ENCODE measurements around the gene CAPS. TPM values are rescaled to one million over a fixed set of nuclear protein-coding genes. Genes with fewer than 3 reads are reported as not detected.
A peak's percentile ranks its signal among the peaks of the same experiment; 100 is the strongest.

CAPS gene
- total RNA-seq, 2 donors from 2014 or later = 18.7 to 38.6 TPM

GRCh38 chr19:5932609-5933262 is 18.7 kb downstream of the CAPS start:
- Histone ChIP-seq H3K27me3 (no peaks in the 10 kb centered on the region), H3K4me3 (no peak overlapping the region), H3K4me1 (peaks cover 21% of the 10 kb centered on the region), H3K27ac (no peak overlapping the region), H3K36me3 (replicated peaks in 1 of 2; ENCODE audit: insufficient read depth in 1 of 2, low read depth in 2 of 2) (peaks cover 6 to 25% of the 10 kb centered on the region in 2 donors), H3K9me3 (no peaks in the 10 kb centered on the region)
- TF ChIP-seq, protein P1, sequence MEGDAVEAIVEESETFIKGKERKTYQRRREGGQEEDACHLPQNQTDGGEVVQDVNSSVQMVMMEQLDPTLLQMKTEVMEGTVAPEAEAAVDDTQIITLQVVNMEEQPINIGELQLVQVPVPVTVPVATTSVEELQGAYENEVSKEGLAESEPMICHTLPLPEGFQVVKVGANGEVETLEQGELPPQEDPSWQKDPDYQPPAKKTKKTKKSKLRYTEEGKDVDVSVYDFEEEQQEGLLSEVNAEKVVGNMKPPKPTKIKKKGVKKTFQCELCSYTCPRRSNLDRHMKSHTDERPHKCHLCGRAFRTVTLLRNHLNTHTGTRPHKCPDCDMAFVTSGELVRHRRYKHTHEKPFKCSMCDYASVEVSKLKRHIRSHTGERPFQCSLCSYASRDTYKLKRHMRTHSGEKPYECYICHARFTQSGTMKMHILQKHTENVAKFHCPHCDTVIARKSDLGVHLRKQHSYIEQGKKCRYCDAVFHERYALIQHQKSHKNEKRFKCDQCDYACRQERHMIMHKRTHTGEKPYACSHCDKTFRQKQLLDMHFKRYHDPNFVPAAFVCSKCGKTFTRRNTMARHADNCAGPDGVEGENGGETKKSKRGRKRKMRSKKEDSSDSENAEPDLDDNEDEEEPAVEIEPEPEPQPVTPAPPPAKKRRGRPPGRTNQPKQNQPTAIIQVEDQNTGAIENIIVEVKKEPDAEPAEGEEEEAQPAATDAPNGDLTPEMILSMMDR (IDR thresholded peaks at IDR 0.05) = no peak
- no peak for TF ChIP-seq POLR2A (IDR thresholded peaks at IDR 0.05)
- intact Hi-C loops (cut with DNase I) = no loop called here
- 92% methylated on average over 14 to 21 of the region's 21 CpGs for WGBS, 2 donors
- DNase-seq = no peak
- no peak for ATAC-seq

GRCh38 chr19:5933391-5934068 is 19.5 kb downstream of the CAPS start:
- Histone ChIP-seq H3K27me3 (no peaks in the 10 kb centered on the region), H3K36me3 (replicated peaks in 1 of 2; ENCODE audit: insufficient read depth in 1 of 2, low read depth in 2 of 2) (peaks cover 6 to 18% of the 10 kb centered on the region in 2 donors), H3K9me3 (no peaks in the 10 kb centered on the region), H3K4me3 (no peak overlapping the region), H3K27ac (no peak overlapping the region), H3K4me1 (peaks cover 21% of the 10 kb centered on the region)
- intact Hi-C loops (cut with DNase I) = no loop called here
- ATAC-seq (no peak), DNase-seq (no peak)
- WGBS, 2 donors = 88 to 89% methylated on average over 9 to 20 of the region's 20 CpGs
- TF ChIP-seq, protein P1 (IDR thresholded peaks at IDR 0.05) = no peak
- TF ChIP-seq POLR2A (IDR thresholded peaks at IDR 0.05) = no peak

GRCh38 chr19:5934069-5934401 is 20.0 kb downstream of the CAPS start:
- Histone ChIP-seq H3K9me3 (no peaks in the 10 kb centered on the region), H3K27me3 (no peaks in the 10 kb centered on the region), H3K27ac (no peak overlapping the region), H3K4me3 (no peak overlapping the region), H3K36me3 (replicated peaks in 1 of 2; ENCODE audit: insufficient read depth in 1 of 2, low read depth in 2 of 2) (peaks cover 6 to 14% of the 10 kb centered on the region in 2 donors), H3K4me1 (peaks cover 21% of the 10 kb centered on the region)
- WGBS, 2 donors = 40 to 66% methylated on average over 1 to 5 of the region's 5 CpGs
- intact Hi-C loops (cut with DNase I) = no loop called here
- TF ChIP-seq, protein P1 (IDR thresholded peaks at IDR 0.05) = no peak
- TF ChIP-seq POLR2A (IDR thresholded peaks at IDR 0.05) = no peak
- ATAC-seq (no peak), DNase-seq (no peak)

GRCh38 chr19:5934774-5935472 is 20.9 kb downstream of the CAPS start:
- TF ChIP-seq, protein P1 (IDR thresholded peaks at IDR 0.05) = no peak
- no peak for TF ChIP-seq POLR2A (IDR thresholded peaks at IDR 0.05)
- peaks cover 6 to 7% of the 10 kb centered on the region in 2 donors for H3K36me3 ChIP-seq (replicated peaks in 1 of 2; ENCODE audit: insufficient read depth in 1 of 2, low read depth in 2 of 2)
- WGBS, 2 donors = 74 to 84% methylated on average over 16 of the region's 16 CpGs
- peak overlapping the region in 1 of 4 donors; percentile 7 for H3K27ac ChIP-seq
- no peak for ATAC-seq
- H3K4me1 ChIP-seq = peaks cover 21% of the 10 kb centered on the region
- no peaks in the 10 kb centered on the region for H3K9me3 ChIP-seq
- intact Hi-C loops (cut with DNase I) = no loop called here
- no peak overlapping the region for H3K4me3 ChIP-seq
- peak in 1 of 4 donors; percentile 39 for DNase-seq
- H3K27me3 ChIP-seq = no peaks in the 10 kb centered on the region

Data from body of pancreas (tissue), 4 donors.